HG03159 (cell line): ENCODE data around the gene TTC31.
"Not testable (repeated sequence)": the region's sequence is repeated elsewhere in the genome, so short reads cannot be mapped to it uniquely, and the experiment has no call there.

Experiments used
- ATAC-seq: cut with Tn5 transposase; IDR thresholded peaks from one replicate; pipeline ENCODE4 v1.9.1; 2021; ENCODE audit warnings: mild to moderate bottlenecking, moderate library complexity; ENCODE audit not compliant: unreplicated experiment

TTC31 gene

DNA sequence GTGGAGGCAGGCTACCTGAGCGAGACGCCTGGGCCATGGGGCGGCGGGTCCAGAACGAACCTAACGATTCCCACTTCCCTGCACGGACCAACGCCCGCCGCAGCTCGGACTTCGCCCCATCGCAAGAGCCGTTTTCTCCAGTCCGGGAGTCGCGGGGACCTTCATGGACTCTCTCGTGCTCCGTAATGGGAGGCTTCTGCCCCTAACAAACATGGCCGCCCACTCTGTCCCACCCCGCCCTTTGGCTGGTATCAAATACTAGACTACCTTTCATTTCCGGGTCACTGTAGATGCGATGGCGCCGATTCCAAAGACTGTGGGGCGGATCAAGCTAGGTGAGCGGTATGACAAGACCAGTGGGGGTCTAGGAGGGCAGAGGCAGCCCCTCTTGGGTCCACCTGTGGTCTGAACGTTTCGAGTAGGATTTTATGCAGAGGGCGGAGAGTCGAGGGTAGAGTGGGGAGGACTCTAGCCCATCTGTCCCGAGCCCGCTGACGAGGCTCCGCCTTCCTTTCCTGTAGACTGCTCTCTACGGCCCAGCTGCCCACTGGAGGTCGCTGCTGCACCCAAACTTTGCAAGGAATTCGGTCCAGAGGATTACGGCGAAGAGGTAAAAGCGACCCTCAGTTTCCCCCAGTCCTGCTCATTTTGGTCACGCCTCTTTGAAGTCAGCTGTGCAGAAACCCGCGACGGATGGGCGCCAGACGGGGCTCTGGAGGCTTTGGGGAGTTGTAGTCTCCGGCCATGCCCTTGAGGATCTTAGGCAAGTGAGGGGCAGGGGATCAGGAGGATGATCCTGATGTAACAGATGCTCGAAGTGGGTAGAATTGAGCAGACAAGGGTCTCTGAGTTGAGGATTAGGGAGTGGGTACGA is at the start of gene TTC31, which contains the start of gene CCDC142:
TSS of gene TTC31 (plus strand) at position 281 of the 874 bp plus-strand sequence. CDS start at position 296, 15 bp downstream.
TSS of gene CCDC142 (minus strand) at position 198 of the 874 bp plus-strand sequence. CDS start at position 37, 161 bp downstream.
- peak; percentile 89 for ATAC-seq

DNA sequence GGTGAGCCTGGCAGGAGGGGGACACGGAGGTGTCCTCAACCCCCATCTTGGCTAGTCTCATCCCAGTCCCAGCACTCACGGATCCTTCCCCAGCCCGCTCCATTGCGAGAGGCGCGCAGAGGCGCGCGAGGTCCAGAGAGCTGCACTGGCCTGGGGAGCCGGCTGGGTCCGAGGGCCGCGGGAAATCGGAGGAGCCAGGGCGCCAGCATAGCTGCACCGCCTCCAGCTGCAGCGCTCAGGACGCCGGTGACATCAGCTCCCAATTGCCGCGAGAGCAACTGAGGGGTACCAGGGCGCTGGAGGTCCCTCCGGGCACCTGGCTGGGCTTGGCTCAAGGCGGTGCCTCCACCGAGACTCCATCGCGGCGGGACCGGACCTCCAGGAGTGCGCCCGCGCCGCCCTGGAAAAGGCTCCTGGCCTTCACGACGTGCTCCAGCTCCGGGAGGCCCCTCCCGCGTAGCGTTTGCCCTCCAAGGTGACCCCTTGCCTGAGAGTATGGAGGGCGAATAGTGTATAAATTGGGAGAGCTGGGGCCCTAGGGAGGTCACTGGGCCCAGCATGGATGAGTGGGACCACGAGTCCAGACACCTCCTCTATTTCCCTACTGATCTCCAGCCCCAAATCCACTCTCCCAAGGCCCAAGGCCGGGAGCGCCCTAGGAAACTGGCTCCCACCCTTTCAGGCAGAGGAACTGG is 46.6 kb upstream of the TTC31 start:
- no peak for ATAC-seq

DNA sequence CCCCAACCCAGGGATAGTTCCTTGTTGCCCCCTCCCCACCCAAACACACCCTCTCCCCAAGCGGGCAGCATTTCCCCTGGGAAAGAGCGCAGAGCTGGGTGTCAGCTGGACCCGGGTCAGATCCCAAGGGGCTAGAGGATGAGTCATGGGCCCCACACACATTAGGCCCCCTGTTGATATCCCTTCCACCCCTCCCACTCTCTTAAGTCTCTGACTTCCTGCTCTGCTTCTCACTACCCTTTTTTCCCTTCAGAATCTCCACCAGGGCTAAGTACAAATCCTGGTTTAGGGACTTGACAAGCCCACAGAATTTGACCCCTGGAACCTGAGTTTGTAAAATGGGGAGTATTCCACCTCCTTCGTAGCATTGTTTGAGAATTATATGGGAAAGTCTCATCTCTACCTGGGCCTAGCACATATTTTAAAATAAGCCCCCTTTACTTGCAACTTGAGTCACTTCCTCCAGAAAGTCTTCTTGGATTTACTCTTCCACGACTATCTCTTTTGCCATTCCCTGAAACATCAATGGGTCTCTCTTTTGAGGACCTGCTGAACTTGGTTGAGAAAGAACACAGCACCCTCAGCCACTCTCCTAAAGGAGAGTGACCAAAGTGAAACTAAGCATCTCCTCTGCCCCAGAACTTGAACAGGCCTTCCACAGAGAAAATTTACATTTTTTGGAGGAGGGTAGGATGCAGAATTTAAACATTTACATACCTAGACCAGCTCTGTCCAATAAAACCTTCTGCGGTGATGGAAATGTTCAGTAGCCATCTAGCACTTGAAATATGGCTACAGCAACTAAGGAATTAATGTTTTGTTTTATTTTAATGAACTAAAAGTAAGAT is 45.8 kb upstream of the TTC31 start:
- no peak for ATAC-seq

DNA sequence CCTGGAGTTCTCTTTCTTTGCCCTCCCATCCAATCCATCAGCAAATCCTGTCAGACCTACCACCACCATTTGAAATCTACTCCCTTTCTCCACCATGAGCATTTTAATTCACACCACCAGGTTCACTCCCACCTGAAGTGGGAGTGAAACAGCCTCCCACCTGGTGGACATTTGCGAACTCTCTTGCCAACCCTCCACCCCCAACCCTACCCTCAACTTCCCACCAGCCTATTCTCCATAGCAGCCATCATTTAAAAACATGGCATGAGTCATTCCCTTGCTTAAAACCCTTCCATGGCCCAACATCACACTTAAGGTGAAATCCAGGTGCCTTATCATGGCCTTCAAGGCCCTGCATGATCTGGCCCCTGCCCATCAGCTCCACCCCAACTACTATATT is 44.6 kb upstream of the TTC31 start:
- ATAC-seq, result no peak

DNA sequence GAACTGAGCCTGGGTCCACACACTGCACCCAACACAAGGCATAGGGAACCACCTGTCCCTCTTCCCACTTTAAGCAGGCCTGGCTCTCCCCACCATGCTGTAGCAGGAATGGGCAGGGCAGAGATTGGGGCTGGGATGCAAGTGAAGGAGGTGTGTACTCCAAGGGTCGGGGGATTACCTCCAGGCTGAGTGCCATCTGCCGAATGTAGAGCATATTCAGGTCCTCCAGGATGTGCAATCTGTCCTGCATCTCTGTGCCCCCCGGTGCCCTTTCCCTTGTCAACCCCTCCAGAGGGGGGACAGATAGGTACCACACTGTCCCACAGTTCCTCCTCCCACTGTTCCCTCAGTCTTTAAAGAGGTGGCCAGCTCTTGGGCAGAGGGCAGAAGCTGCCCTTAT is 43.5 kb upstream of the TTC31 start:
- ATAC-seq, result no peak

DNA sequence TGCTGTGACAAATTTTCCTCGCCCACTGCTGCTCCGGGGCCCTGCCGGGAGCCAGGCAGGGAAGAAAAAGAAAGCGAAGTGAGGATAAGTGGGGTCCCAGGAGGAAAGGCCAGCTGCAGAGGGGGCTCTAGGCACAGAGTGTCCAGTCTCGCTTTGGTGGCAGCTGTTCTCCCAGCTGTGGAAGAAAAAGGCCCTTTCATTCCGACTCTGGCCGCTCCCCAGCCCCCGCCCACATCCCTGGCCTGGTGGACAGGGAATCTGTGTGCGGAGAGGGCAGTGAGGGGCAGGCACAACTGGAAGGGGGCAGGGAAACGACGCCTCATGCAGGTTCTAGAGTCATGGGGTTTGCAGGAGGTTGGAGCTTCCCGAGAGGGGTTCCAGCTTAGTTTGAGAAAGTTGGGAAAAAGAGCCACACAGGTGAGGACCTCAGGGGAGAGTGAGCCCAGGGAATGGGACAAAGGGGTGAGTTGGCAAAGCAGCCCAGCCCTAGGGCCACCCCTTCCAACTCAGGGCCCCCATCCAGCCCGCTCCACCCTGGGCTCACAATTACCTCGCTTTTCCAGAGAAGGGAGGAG is 43.0 kb upstream of the TTC31 start:
- peak; percentile 19 for ATAC-seq

DNA sequence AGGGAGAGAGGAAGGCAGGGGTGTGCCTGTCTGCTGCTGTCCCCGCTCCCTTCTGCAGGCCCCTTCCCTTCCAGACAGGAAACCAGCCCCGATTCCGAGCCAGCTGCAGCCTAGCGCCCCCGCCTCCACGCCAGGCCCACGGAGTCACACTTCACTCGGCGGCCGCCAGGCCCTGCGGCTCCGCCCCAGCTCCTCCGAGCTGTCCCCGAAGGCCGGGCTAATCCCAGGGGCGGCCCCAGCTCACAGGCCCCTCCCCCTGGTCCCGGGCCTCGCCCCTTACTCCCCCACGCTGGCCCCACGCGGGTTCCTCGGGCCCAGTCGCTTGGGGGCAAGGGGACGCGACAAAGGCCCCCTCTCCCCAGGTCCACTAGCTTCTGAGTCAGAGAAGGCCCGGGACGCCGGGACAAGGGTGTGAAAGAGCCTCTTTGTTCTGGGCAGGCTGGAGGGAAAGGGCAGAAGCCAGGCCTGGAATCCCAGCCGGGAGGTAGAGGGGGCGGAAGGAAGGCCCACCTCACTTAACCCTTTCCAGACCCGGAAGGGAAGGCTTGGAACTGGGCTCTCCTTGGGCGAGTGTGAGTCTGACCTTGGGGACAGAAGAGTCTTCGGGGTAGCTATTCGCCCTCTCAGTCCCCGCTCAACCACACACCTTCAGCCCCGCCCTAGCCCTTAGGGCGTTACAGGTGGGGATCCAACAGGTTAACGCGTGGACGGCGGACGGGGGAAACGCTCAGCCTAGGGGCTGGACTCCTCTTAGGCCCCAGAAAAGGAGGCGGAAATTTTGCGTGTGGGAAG is 42.3 kb upstream of the TTC31 start:
- peak; percentile 88 for ATAC-seq

DNA sequence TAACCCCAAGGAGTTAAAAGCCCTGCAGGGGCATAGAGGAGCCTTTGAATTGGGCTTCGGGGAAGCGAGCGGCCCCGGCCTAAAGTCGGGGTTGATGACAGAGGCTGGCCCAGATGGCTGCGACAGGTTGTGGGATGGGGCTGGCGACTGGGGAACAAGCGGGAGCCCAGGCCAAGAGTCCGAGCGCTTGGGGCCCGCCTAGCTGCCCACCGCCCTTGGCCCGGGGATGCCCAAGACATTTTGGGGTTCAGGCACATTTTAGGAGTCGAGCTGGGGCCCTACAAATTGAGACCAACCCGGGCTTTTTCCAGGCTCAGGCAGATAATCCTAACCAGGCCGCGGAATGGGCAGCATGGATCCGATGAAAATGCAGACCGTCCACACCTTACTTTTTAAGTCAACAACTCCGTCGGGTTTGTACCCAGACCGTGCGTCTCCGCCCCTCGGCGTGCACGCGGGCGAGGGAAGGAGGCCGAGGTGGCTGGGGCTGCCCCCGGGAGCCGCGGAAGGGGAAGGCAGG is 41.7 kb upstream of the TTC31 start:
- ATAC-seq, result no peak

DNA sequence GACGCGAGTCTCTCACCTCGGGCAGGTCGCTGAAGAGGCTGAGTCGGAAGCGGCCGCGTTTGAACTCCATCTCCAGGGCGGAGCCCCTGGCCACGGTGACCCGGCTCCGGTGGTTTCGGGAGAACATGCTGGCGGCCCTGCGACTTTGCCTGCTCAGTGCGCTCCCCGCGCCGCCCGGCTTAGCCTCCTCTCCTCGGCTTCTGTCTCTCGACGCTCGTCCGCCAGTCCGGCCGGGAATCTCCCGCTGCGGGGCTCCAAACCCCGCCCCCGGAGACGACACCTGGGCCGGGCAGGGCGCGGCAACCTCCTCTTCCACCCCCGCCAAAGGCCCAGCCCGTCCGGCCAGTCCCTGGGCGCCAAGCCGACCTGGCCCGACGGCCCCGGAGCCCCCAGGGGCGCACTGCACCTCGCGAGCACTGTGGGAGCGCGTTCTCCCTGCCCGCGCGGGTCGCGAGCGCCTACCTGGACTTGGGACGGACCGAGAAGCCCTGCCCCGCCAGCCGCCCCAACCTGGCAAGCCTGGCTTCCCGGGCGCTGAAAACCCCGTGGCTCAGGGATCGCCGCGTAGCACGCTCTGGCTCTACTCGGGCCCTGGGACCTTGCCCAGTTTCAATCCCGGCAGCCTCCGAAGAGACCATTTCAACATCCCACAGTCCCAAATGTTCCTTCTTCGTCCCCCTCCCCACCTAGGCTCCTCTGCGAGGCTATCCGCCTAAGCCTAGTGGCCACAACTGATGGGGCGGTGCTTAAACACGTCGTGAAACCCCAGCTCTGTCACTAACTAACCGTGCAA is 41.0 kb upstream of the TTC31 start, which contains the start of gene RTKN:
TSS of gene RTKN (minus strand) at position 248 of the 793 bp plus-strand sequence. CDS start at position 127, 121 bp downstream.
- ATAC-seq, result no peak

DNA sequence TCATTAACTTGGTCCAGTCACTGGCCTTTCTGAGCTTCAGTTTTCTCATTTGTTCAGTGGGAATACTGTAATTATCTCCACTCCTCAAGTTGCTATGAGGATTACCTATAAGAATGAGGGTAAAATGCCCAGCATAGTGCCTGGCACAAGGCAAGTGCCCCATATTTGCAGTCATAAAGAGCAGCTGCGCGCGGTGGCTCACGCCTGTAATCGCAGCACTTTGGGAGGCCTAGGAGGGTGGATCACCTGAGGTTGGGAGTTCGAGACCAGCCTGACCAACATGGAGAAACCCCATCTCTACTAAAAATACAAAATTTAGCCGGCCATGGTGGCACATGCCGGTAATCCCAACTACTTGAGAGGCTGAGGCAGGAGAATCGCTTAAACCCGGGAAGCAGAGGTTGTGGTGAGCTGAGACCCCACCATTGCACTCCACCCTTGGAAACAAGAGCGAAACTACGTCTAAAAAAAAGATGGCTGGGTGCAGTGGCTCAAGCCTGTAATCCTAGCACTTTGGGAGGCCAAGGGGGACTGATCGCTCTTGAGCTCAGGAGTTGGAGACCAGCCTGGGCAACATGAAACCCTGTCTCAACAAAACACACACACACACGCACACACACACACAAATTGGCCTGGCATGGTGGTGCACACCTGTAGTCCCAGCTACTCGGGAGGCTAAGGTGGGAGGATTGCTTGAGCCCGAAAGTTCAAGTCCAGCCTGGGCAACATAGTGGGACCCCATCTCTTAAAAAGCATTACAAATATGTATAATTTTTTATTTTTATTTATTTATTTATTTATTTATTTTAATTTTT is 40.2 kb upstream of the TTC31 start:
- not testable (repeated sequence) for ATAC-seq

DNA sequence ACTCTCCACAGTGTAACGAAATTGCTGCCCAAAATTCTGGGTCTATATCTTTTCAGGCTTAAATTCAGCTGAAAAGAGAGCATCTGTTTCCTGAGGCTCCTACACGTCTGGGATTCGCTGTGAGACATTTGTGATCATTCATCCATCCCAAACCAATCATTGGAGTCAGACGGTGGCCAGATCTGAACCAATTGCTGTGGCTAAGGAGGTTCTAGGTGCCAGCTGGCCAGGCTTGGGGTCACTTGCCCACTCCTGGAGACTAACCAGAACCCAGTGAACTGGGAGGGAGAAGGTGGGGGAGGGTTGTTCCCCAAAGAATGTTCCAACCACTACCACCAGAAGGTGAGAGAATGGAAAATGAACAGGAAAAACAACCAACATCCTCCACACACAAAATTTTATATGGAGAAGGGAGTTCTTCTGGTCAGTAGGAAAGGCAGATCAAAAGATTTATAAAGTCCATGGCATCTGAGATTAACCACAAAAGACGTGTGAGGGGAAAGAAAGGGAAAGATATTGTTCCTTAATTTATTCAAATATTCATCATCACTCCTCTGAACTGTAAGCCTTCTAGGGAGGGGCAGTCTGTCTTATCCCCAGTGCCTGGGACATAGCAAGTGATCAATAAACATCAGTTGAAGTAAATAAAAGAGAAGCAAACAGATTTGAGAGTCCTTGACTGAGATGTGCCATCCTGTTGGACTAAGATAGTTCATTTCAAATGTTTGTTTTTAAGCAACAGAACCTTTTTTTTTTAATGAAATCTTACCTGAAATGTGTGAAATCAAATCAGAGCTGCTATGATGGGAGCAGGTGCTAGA is 38.2 kb upstream of the TTC31 start:
- no peak for ATAC-seq

DNA sequence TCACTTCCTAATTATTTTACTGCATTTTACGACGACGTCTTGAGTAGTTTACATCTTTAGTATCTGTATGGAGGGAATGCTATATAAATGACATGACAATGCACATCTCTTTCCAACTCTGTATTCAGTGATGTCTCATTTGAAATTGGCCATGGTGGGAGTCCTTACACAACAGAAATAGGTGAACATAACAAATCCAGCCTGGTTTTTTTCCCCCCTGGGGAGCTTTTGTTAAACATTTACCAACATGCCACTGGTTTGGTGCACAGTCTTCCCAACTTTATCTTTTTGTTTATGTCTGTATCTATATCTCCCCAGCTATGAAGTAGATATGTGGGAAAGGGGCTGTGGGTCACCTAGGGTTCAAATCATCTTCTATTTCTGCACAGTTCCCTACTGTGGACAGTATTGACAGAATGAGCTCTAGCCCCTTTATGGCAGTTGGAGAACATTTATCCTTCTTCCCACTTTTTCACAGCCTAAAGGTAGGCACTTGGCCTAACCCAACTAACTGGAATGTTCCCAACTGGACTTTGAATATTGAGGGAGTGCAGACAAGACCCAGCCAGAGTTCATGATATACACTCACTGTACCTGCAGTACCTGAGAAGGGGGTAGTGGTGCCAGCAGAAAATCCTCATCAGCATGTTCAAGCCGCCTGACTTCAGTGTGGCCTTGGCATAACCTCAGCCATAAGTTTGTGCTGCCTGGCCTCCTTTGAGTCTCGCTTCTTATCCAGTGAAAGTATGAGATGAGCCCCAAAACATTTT is 35.5 kb upstream of the TTC31 start:
- no peak for ATAC-seq

DNA sequence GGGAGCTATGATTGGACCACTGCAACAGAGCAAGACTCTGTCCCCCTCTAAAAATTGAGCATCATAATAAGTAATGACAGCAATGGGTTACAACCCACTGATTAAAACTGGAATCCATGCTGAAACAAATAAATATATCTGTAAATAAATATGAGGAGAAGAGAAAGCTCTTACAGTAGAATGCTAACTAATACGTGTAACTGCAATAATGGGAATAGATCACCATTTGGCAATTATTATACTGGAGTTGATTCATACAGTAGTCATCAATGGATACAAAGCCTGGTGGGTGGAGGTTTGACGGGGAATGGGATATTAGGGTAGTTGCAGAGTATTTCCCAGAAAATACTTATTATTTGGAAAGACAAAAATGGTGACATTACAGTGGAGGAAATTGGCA is 34.1 kb upstream of the TTC31 start:
- ATAC-seq, result no peak

DNA sequence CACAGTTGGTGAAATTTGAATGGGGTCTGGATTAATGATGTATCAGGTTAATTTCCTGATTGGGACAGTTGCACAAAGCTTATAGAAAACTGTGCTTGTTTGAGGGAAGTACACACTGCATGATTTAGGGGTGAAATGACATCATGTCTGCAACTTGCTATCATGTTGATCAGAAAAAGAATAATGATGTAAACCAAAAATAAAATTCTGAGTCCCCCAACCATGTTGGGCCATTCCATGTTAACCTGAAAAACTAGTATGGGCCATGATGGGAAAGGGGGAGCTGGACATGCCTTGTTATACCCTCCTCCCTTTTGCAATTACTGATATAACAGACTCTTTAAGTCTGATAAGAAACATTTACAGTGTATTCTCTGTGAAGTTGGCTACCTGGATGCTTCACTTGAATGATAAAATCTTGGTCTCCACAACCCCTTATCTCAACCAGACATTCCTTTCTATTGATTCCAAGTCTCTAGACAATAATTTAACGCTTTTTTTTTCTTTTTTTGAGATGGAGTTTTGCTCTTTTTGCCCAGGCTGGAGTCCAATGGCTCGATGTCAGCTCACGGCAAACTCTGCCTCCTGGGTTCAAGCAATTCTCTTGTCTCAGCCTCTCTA is 32.2 kb upstream of the TTC31 start:
- no peak for ATAC-seq

DNA sequence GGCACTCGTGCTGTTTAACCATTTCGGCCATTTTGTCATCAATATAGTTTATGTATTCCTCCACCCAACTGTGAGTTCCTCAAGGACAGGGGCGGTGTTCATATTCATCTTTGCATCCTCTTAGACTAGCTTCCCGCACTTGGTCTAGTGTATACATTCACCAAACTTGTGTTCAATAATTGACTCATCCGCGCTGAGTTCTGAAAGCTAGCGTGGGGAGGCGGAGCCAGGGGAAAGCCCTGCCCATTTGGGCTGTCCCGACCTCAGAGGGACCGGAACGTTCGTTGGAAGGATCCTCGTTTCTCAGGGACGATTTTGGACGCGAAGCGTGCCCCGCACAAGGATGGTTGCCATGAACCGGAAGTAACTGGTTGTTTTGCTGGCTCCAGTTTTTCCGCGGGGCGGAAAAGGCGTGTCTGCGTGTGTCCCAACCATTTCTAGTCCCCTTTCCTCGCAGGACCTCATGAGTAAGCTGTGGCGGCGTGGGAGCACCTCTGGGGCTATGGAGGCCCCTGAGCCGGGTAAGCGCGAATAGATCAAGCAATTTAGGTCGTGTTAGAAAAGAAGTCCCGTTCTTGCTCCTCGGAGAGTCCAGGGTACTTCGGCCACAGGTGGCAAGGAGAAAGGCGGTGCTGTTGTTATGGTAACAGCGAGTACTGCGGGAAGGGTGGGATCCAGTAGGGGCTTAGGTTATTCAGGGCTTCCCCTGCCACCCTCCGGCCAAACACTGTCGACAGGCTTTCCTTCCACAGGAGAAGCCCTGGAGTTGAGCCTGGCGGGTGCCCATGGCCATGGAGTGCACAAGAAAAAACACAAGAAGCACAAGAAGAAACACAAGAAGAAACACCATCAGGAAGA is 28.0 kb upstream of the TTC31 start, which contains the start of gene INO80B:
TSS of gene INO80B (plus strand) at position 434 of the 858 bp plus-strand sequence. CDS start at position 464, 30 bp downstream.
- ATAC-seq, result peak; percentile 34
